DND-41 (cell line): ENCODE data around the gene MELTF.

Experiments used
- ATAC-seq: fragments of 200-7000 bp; cut with Tn5 transposase; 3 replicates; pipeline ENCODE4 v1.9.1; 2021; ENCODE audit warnings: low read depth; ENCODE audit not compliant: insufficient read depth
- DNase-seq: peaks from one replicate; pipeline ENCODE4 v3.0.0-alpha.2; 2020
- H2AFZ ChIP-seq: 2 replicates; pipeline ENCODE4 v1.6.0; 2012; ENCODE audit warnings: low read depth, low read length
- H3K27ac ChIP-seq: 2 replicates; pipeline ENCODE4 v1.5.1; 2012; ENCODE audit warnings: low read length, inconsistent platforms
- H3K27me3 ChIP-seq: fragments of 200-600 bp; sonication (generic); 2 replicates; pipeline ENCODE4 v1.6.0; 2012; ENCODE audit warnings: low read length, mild to moderate bottlenecking, inconsistent platforms; ENCODE audit not compliant: insufficient read depth, poor library complexity
- H3K36me3 ChIP-seq: 2 replicates; pipeline ENCODE4 v1.5.1; 2012; ENCODE audit warnings: low read length, inconsistent platforms; ENCODE audit not compliant: insufficient read depth
- H3K4me1 ChIP-seq: 2 replicates; pipeline ENCODE4 v1.5.1; 2012; ENCODE audit warnings: mild to moderate bottlenecking, low read length; ENCODE audit not compliant: insufficient read depth
- H3K4me2 ChIP-seq: 2 replicates; pipeline ENCODE4 v1.6.0; 2012; ENCODE audit warnings: mild to moderate bottlenecking, moderate library complexity, low read length, inconsistent platforms; ENCODE audit not compliant: insufficient read depth
- H3K4me3 ChIP-seq, 2 experiments: fragments of 200-600 bp in 1 of 2; shearing (Covaris generic) in 1 of 2; 2 replicates each; pipeline ENCODE4 v1.5.1; 2012 to 2016; ENCODE audit warnings: inconsistent platforms in 2 of 2, low read length in 2 of 2, mild to moderate bottlenecking in 2 of 2, low read depth in 1 of 2, moderate library complexity in 1 of 2
- H3K79me2 ChIP-seq: 2 replicates; pipeline ENCODE4 v1.6.0; 2012; ENCODE audit warnings: low read length, inconsistent platforms; ENCODE audit not compliant: insufficient read depth
- H3K9ac ChIP-seq: 2 replicates; pipeline ENCODE4 v1.6.0; 2012; ENCODE audit warnings: low read depth, mild to moderate bottlenecking, inconsistent platforms, low read length, moderate library complexity
- H3K9me3 ChIP-seq: 2 replicates; pipeline ENCODE4 v1.5.1; 2012; ENCODE audit warnings: low read length, moderate library complexity, mild to moderate bottlenecking, inconsistent platforms; ENCODE audit not compliant: insufficient read depth, severe bottlenecking
- H4K20me1 ChIP-seq: 2 replicates; pipeline ENCODE4 v1.6.0; 2012; ENCODE audit warnings: low read length; ENCODE audit not compliant: insufficient read depth
- EZH2 ChIP-seq: IDR thresholded peaks from 3 replicates; pipeline ENCODE4 v1.6.1; 2012; ENCODE audit warnings: borderline replicate concordance, low read depth, mild to moderate bottlenecking, moderate library complexity, low read length, inconsistent platforms; ENCODE audit not compliant: severe bottlenecking
- TF ChIP-seq, protein P1 (sequence below): IDR thresholded peaks from 2 replicates; pipeline ENCODE4 v1.5.1; 2012; ENCODE audit warnings: borderline replicate concordance, low read length, moderate library complexity, mild to moderate bottlenecking; ENCODE audit not compliant: poor library complexity, severe bottlenecking; ENCODE audit errors: extremely low read depth

Gene MELTF

DNA sequence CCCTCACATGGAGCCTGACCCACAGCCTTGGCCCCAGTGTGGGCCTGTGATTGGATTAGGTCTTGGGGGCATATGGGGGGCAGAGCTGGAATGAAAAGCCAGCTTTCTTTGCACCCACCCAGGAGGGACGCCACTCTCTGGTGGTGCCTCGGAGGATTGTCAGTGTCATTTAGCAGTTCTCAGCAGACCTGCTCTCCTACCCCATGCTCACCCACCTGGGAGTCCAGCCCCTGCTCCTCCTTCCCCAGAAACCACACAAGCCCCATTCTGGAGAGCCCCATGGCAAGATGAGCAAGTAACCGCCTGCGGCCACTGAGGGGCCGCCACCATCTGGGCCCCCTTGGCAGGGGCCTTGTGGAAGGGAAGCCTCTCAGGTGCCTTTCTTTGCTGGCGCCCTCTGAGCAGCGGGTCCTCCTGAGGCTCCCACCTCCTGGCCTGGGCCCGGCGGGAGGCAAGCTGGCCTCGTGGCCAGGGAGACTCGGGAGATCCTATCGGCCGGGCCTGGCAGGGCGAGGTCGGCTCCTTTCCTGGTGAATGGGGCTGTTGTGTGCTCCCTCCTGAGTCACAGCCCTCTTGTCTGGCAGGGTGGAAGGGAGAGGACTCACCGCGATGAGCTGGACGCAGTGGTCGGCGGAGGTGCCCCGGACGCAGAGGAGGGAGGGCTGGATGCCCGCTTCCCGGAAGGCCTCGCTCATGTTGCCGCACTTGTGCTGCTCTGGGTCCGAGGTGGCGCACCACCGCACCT is 2.3 kb downstream of the MELTF start:
- ATAC-seq (no peak), DNase-seq (no peak)
- Histone ChIP-seq H3K9ac (no peak overlapping the region), H3K4me3 (no peak overlapping the region), H2AFZ (no peak overlapping the region), H3K4me1 (peaks cover 15% of the 10 kb centered on the region), H4K20me1 (0 out of 2 replicates have a peak, but pooled peaks cover 3% of the 10 kb centered on the region), H3K27ac (no peak overlapping the region), H3K9me3 (no peaks in the 10 kb centered on the region), H3K79me2 (peaks cover 3% of the 10 kb centered on the region; the same call in 1 of the 2 replicates), H3K4me2 (no peak overlapping the region), H3K36me3 (peaks cover 4% of the 10 kb centered on the region; the same call in 1 of the 2 replicates), H3K27me3 (no peaks in the 10 kb centered on the region)
- no peak for TF ChIP-seq EZH2
- TF ChIP-seq, protein P1, sequence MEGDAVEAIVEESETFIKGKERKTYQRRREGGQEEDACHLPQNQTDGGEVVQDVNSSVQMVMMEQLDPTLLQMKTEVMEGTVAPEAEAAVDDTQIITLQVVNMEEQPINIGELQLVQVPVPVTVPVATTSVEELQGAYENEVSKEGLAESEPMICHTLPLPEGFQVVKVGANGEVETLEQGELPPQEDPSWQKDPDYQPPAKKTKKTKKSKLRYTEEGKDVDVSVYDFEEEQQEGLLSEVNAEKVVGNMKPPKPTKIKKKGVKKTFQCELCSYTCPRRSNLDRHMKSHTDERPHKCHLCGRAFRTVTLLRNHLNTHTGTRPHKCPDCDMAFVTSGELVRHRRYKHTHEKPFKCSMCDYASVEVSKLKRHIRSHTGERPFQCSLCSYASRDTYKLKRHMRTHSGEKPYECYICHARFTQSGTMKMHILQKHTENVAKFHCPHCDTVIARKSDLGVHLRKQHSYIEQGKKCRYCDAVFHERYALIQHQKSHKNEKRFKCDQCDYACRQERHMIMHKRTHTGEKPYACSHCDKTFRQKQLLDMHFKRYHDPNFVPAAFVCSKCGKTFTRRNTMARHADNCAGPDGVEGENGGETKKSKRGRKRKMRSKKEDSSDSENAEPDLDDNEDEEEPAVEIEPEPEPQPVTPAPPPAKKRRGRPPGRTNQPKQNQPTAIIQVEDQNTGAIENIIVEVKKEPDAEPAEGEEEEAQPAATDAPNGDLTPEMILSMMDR: no peak

DNA sequence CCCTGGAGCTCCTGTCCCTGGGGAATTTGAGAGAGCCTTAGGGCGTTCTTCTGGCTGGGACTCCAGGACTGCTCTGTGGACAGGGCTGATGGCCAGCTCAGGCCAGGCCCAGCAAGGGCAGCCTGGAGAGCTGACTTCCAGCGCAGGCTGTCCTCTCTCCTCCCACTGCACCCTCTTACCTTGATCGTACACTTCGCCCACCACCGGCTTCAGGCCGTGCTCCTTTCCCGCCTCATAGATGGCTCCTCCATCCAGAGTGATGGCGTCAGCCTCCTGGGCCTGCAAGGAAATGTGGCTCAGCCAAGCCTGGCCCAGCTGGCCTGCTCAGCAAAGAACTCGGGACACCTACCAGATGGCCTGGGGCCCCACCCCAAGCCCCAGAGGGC is 3.1 kb downstream of the MELTF start:
- H2AFZ ChIP-seq: no peak overlapping the region
- H3K79me2 ChIP-seq: peaks cover 3% of the 10 kb centered on the region; the same call in 1 of the 2 replicates
- no peaks in the 10 kb centered on the region for H3K9me3 ChIP-seq
- H3K36me3 ChIP-seq: peaks cover 4% of the 10 kb centered on the region; the same call in 1 of the 2 replicates
- H4K20me1 ChIP-seq: 0 out of 2 replicates have a peak, but pooled peaks cover 3% of the 10 kb centered on the region
- H3K27ac ChIP-seq: no peak overlapping the region
- H3K4me1 ChIP-seq: peaks cover 15% of the 10 kb centered on the region
- no peak overlapping the region for H3K9ac ChIP-seq
- H3K4me2 ChIP-seq: no peak overlapping the region
- TF ChIP-seq, protein P1: no peak
- no peak for TF ChIP-seq EZH2
- ATAC-seq (no peak), DNase-seq (no peak)
- no peak overlapping the region for H3K4me3 ChIP-seq
- H3K27me3 ChIP-seq: no peaks in the 10 kb centered on the region

DNA sequence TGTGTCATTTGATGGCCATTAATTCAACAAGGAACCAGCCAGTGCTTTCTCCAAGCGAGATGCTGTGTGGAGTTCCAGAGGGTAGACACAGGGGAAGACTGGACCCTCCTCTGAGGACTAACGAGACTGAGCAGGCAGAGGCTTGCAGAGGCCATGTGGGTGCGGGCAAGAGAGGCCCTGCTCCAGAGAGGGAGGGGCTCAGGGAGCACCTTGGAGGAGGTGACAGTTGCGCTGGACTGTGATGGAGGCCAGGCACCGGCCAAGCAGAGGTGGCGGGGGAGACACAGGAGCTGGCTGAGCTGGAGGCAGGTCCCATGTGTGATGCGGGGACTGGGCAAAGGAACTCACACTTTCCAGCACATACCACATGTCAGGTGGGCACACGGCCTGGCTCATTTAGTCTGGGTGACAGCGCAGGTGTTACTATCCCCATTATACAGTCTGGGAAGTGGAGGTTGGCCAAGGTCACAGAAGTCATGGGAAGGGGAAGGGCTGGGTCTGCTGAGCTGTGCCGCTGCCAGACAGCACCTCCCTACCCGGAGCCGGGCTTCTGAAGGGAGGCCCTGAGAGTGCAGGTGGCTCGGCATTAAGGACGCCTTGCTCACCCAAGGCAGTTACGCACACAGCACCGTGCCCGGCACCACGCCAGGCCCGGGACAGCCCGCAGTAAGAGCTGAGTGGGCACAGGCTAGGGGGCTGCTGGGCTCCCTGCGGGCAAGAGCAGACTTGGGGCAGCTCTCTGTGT is 3.7 kb downstream of the MELTF start:
- Histone ChIP-seq H3K36me3 (peaks cover 4% of the 10 kb centered on the region; the same call in 1 of the 2 replicates), H3K9ac (no peak overlapping the region), H3K79me2 (peaks cover 3% of the 10 kb centered on the region; the same call in 1 of the 2 replicates), H3K4me2 (no peak overlapping the region), H3K9me3 (no peaks in the 10 kb centered on the region), H4K20me1 (0 out of 2 replicates have a peak, but pooled peaks cover 3% of the 10 kb centered on the region), H2AFZ (no peak overlapping the region), H3K27me3 (no peaks in the 10 kb centered on the region), H3K4me3 (no peak overlapping the region), H3K4me1 (peaks cover 15% of the 10 kb centered on the region), H3K27ac (no peak overlapping the region)
- ATAC-seq (no peak), DNase-seq (no peak)
- TF ChIP-seq, protein P1: no peak
- TF ChIP-seq EZH2: no peak
